Measurements from ENCODE around the gene ATOX1. TPM values are rescaled to one million over a fixed set of nuclear protein-coding genes. Genes with fewer than 3 reads are reported as not detected.

Gene ATOX1
- total and polyA plus RNA-seq, 2 of the 4 experiments (the other 2 are of a cell fraction) = 56.3 to 360 TPM

- TF ChIP-seq CHD1 (IDR thresholded peaks at IDR 0.05; ENCODE audit: low read depth, low read length) (no peak), MXI1 (IDR thresholded peaks at IDR 0.05; ENCODE audit: borderline replicate concordance, low read depth, low read length) (no peak)
Observed at GRCh38 chr5:151745071-151745705, 13.2 kb downstream of the ATOX1 start (continued).

- Histone ChIP-seq H3K9me3 (ENCODE audit: control insufficient read depth, insufficient read depth, low read length) (no peaks in the 10 kb centered on the region), H3K56ac (ENCODE audit: extremely low read depth, insufficient read depth, low read length) (no peak overlapping the region), H4K20me1 (ENCODE audit: insufficient read depth, low read length) (0 out of 2 replicates have a peak, but pooled peaks cover 4% of the 10 kb centered on the region), H4K5ac (ENCODE audit: low read depth, low read length) (no peak overlapping the region; the same call in 1 of the 2 replicates), H3K4me3 (ENCODE audit: insufficient read depth, low read depth, low read length) (no peak overlapping the region), H3K9me1 (ENCODE audit: insufficient read depth, low read length) (peaks cover 15% of the 10 kb centered on the region), H2BK5ac (ENCODE audit: low read depth, low read length, poor library complexity, severe bottlenecking) (peak overlapping the region; percentile 14), H3K23ac (ENCODE audit: low read depth, low read length) (no peak overlapping the region), H3K9ac (ENCODE audit: low read depth, low read length) (no peak overlapping the region), H4K8ac (ENCODE audit: low read depth in 2 of 2, low read length in 2 of 2) (0 out of 4 replicates have a peak overlapping the region, but pooled peaks of 1 of the 2 experiments have one; percentile 16), H2AK9ac (replicated peaks; ENCODE audit: low read depth, low read length, poor library complexity) (no peak overlapping the region), H3K79me1 (ENCODE audit: low read depth in 1 of 2, low read length in 2 of 2) (peaks cover 7 to 38% of the 10 kb centered on the region in 2 experiments; a peak in 3 of 4 replicates), H3K4me2 (ENCODE audit: low read depth, low read length) (no peak overlapping the region), H2BK120ac (ENCODE audit: low read depth, low read length) (peak overlapping the region; percentile 82), H4K91ac (ENCODE audit: insufficient read depth, low read depth, low read length) (no peak overlapping the region), H3K27me3 (ENCODE audit: control insufficient read depth, insufficient read depth, low read length) (no peaks in the 10 kb centered on the region), H3K4me1 (ENCODE audit: control insufficient read depth, insufficient read depth, low read length) (peaks cover 21% of the 10 kb centered on the region), H2AFZ (replicated peaks; ENCODE audit: low read length, poor library complexity) (no peak overlapping the region), H3K4ac (ENCODE audit: low read depth, low read length) (peak overlapping the region; percentile 31; the same call in 1 of the 2 replicates), H3K14ac (replicated peaks; ENCODE audit: low read depth, low read length) (no peak overlapping the region), H2AK5ac (ENCODE audit: low read depth, low read length) (no peak overlapping the region), H2BK20ac (ENCODE audit: low read depth, low read length) (0 out of 2 replicates have a peak overlapping the region, but pooled peaks have one; percentile 8), H2BK15ac (ENCODE audit: low read depth, low read length) (no peak overlapping the region), H3K18ac (ENCODE audit: low read depth, low read length) (no peak overlapping the region), H3K36me3 (ENCODE audit: control insufficient read depth, insufficient read depth, low read length) (peaks cover 12% of the 10 kb centered on the region), H3K27ac (ENCODE audit: insufficient read depth, low read length) (no peak overlapping the region)
- WGBS, 2 experiments (ENCODE audit: extremely low coverage in 2 of 2, insufficient read length in 1 of 2) = no CpG with 5 or more reads among the region's 1 CpG
- TF ChIP-seq RFX5 (IDR thresholded peaks at IDR 0.05; ENCODE audit: low read depth, low read length) (no peak), CTCF (conservative IDR thresholded peaks at IDR 0.05; ENCODE audit: low read depth, low read length) (peak; percentile 14; the same call in 1 of the 2 replicates), NFE2L2 (IDR thresholded peaks at IDR 0.05; ENCODE audit: low read depth, low read length) (no peak), MXI1 (IDR thresholded peaks at IDR 0.05; ENCODE audit: borderline replicate concordance, low read depth, low read length) (no peak), SMC3 (IDR thresholded peaks at IDR 0.05; ENCODE audit: low read depth, low read length) (no peak)
- no TSS peak for BruUV-seq (replicated peaks)
- in situ Hi-C loops (cut with MboI; ENCODE audit: low sequenced_read_pairs) = loop anchor here (5.0 to 10.0 kb wide), 3 partner anchors 81 to 599 kb away; no protein-coding TSS in a partner anchor
- dilution Hi-C loops (cut with HindIII; ENCODE audit: low sequenced_read_pairs, unreplicated experiment) = no loop called here
- ChIA-PET CTCF (interaction anchor here (0.6 to 0.9 kb wide), 3 partner anchors 26 to 91 kb away, joined by 3 to 5 read pairs (median 3); partner anchors contain the start of gene SPARC), POLR2A (ENCODE audit: unreplicated experiment) (interaction anchor here (0.8 kb wide), 1 partner anchor 61 kb away, joined by 4 read pairs; no protein-coding TSS in a partner anchor)
- no peak for ATAC-seq (ENCODE audit: low read depth)
- intact Hi-C loops (cut with micrococcal nuclease) = loop anchor here (2.0 to 5.0 kb wide), 3 partner anchors 221 to 426 kb away; no protein-coding TSS in a partner anchor
- DNase-seq = peak; percentile 38
Observed at GRCh38 chr5:151743530-151743929, 14.9 kb downstream of the ATOX1 start.

Data from IMR-90 (cell line).